ENCODE data around the gene EXOC3. TPM values are rescaled to one million over a fixed set of nuclear protein-coding genes. Genes with fewer than 3 reads are reported as not detected.

The EXOC3 gene
- total RNA-seq, 2 experiments from 2014 or later = 31.0 to 58.2 TPM

- H4K20me1 ChIP-seq (ENCODE audit: insufficient read depth, low read length) = no peaks in the 10 kb centered on the region
- H3K27ac ChIP-seq (ENCODE audit: low read depth, low read length, poor library complexity, severe bottlenecking) = no peak overlapping the region
- no peaks in the 10 kb centered on the region for H3K4me1 ChIP-seq (ENCODE audit: insufficient read depth, low read length, poor library complexity, severe bottlenecking)
- H2AFZ ChIP-seq (ENCODE audit: low read length) = no peak overlapping the region
- no peaks in the 10 kb centered on the region for H3K9me2 ChIP-seq (ENCODE audit: insufficient read depth, low read length)
- no peaks in the 10 kb centered on the region for H3K79me2 ChIP-seq (ENCODE audit: insufficient read depth, low read depth, low read length)
- ChIA-PET CTCF (ENCODE audit: unreplicated experiment) (no interaction called here), POLR2A (no interaction called here)
- H3K36me3 ChIP-seq (ENCODE audit: insufficient read depth, low read length) = peaks cover 59% of the 10 kb centered on the region
- H3K9me3 ChIP-seq (ENCODE audit: low read length) = no peaks in the 10 kb centered on the region
- TF ChIP-seq CTCF (conservative IDR thresholded peaks at IDR 0.05; ENCODE audit: low read length) (no peak), EZH2phosphoT487 (IDR thresholded peaks at IDR 0.05; ENCODE audit: borderline replicate concordance, low read depth, low read length) (no peak)
- BruUV-seq (replicated peaks) = no TSS peak
- H3K4me3 ChIP-seq (ENCODE audit: low read depth, low read length, poor library complexity, severe bottlenecking) = no peak overlapping the region
- H3K4me2 ChIP-seq (ENCODE audit: low read length) = no peak overlapping the region
- DNase-seq (ENCODE audit: low spot score) = no peak
- intact Hi-C loops (cut with micrococcal nuclease; ENCODE audit: unreplicated experiment) = no loop called here
Observed at GRCh38 chr5:464843-465590, 22.0 kb downstream of the EXOC3 start.

GRCh38 chr5:465591-466403 lies 22.8 kb downstream of the EXOC3 start:
- intact Hi-C loops (cut with micrococcal nuclease; ENCODE audit: unreplicated experiment) = no loop called here
- no peak overlapping the region for H3K27ac ChIP-seq (ENCODE audit: low read depth, low read length, poor library complexity, severe bottlenecking)
- H3K4me2 ChIP-seq (ENCODE audit: low read length) = no peak overlapping the region
- TF ChIP-seq CTCF (conservative IDR thresholded peaks at IDR 0.05; ENCODE audit: low read length) = no peak
- TF ChIP-seq EZH2phosphoT487 (IDR thresholded peaks at IDR 0.05; ENCODE audit: borderline replicate concordance, low read depth, low read length) = no peak
- H3K4me3 ChIP-seq (ENCODE audit: low read depth, low read length, poor library complexity, severe bottlenecking) = no peak overlapping the region
- ChIA-PET CTCF (ENCODE audit: unreplicated experiment) (no interaction called here), POLR2A (no interaction called here)
- peaks cover 56% of the 10 kb centered on the region for H3K36me3 ChIP-seq (ENCODE audit: insufficient read depth, low read length)
- no TSS peak for BruUV-seq (replicated peaks)
- peaks cover 5% of the 10 kb centered on the region for H3K4me1 ChIP-seq (ENCODE audit: insufficient read depth, low read length, poor library complexity, severe bottlenecking)
- H3K9me3 ChIP-seq (ENCODE audit: low read length) = no peaks in the 10 kb centered on the region
- no peaks in the 10 kb centered on the region for H3K79me2 ChIP-seq (ENCODE audit: insufficient read depth, low read depth, low read length)
- H3K9me2 ChIP-seq (ENCODE audit: insufficient read depth, low read length) = no peaks in the 10 kb centered on the region
- DNase-seq (ENCODE audit: low spot score) = no peak
- no peaks in the 10 kb centered on the region for H4K20me1 ChIP-seq (ENCODE audit: insufficient read depth, low read length)
- H2AFZ ChIP-seq (ENCODE audit: low read length) = no peak overlapping the region

All from OCI-LY7 (cell line).